GM18861 (cell line): ENCODE measurements around the gene NOL6.
"Not testable (repeated sequence)": the region's sequence is repeated elsewhere in the genome, so short reads cannot be mapped to it uniquely, and the experiment has no call there.

ENCODE experiments used
- ATAC-seq: cut with Tn5 transposase; IDR thresholded peaks from one replicate; pipeline ENCODE4 v1.9.1; 2021; ENCODE audit not compliant: unreplicated experiment

NOL6 gene, protein sequence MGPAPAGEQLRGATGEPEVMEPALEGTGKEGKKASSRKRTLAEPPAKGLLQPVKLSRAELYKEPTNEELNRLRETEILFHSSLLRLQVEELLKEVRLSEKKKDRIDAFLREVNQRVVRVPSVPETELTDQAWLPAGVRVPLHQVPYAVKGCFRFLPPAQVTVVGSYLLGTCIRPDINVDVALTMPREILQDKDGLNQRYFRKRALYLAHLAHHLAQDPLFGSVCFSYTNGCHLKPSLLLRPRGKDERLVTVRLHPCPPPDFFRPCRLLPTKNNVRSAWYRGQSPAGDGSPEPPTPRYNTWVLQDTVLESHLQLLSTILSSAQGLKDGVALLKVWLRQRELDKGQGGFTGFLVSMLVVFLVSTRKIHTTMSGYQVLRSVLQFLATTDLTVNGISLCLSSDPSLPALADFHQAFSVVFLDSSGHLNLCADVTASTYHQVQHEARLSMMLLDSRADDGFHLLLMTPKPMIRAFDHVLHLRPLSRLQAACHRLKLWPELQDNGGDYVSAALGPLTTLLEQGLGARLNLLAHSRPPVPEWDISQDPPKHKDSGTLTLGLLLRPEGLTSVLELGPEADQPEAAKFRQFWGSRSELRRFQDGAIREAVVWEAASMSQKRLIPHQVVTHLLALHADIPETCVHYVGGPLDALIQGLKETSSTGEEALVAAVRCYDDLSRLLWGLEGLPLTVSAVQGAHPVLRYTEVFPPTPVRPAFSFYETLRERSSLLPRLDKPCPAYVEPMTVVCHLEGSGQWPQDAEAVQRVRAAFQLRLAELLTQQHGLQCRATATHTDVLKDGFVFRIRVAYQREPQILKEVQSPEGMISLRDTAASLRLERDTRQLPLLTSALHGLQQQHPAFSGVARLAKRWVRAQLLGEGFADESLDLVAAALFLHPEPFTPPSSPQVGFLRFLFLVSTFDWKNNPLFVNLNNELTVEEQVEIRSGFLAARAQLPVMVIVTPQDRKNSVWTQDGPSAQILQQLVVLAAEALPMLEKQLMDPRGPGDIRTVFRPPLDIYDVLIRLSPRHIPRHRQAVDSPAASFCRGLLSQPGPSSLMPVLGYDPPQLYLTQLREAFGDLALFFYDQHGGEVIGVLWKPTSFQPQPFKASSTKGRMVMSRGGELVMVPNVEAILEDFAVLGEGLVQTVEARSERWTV

DNA sequence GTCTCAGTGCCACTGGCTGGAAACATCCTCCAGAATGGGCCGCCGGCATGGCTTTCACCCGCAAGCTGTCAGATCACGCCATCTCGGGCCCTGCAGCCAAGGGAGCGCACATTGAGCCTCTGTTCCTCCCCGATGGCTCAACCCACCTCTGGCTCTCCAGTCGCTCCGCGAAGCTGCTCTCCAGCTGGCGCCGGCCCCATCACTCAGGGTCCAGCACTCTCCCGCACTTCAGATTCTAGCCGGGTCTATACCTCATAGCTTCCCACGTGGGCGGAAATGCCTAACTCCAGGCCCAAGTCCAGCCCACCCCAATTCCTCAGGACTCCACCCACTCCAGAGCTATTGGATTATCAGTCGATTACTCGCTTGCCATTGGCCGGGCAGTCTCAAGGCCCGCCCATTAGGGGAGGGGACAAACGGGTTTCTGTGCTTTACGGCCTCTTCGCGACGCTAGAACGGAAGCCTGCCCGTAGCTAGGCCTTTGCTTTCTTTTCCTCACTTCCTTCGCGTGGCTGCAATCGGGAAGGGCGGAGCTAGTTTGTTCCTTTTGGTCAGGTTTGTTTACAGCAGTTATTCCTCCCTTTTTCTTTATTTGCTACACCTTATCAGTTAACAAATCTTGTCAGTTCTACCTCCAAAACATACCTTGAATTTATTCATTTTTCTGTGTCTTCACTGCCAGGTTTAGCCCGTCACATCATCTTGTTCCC is at the start of gene NOL6:
Gene NOL6, minus strand, starts transcription at position 282 of the 710 bp plus-strand sequence. Its CDS starts 82 bp downstream, at position 200.
- peak; percentile 96 for ATAC-seq

DNA sequence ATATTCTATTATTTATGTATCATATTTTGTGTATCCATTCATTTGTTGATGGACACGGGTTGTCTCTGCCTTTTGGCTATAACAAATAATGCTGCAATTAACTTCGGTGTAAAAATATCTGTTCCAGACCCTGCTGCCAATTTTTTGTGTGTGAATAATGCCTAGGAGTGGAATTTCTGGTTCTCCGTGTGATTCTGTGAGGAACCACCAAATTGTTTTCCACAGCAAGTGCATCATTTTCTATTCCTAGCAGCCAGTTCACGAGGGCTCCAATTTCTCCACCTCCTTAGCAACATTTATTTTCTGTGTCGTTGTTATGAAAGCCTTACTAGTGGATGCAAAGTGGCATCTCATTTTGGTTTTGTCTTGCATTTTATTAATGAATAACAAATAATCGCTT is 48.1 kb upstream of the NOL6 start:
- ATAC-seq: not testable (repeated sequence)

DNA sequence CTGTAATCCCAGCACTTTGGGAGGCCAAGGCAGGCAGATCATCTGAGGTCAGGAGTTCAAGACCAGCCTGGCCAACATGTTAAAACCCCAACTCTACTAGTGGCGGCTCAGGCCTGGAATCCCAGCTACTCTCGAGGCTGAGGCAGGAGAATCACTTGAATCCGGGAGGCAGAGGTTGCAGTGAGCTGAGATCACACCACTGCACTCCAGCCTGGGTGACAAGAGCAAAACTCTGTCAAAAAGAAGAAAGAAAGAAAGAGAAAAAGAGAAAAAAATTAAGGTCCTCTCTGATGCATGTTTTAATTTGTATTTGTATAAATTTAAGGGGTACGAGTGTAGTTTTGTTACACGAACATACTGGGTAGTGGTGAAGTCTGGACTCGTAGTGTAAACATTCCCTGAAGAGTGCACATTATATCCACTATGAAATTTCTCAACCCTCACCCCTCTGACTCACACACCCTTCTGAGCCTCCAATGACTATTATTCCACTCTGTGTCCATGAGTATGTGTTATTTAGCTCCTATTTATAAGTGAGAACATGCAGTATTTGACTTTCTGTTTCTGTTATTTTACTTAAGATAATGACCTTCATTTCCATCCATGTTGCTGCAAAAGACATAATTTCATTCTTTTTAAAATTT is 44.3 kb upstream of the NOL6 start:
- ATAC-seq: not testable (repeated sequence)

DNA sequence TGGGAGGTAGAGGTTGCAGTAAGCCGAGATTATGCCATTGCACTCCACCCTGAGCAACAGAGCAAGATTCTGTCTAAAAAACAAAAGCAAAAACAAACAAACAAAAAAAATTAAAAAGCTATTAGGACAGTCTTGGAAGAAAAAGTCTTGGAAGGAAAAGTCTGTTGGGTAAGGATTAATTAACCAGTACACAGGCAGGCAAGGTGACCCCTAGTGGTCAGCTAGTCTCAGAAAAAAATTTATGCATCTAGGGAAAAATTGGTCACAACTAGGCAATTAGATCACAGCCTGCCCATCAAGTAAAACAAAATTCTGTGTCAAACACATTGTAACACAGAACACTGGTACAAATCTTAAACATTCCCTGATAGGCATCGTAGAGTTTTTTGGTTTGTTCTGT is 43.6 kb upstream of the NOL6 start:
- ATAC-seq: no peak

DNA sequence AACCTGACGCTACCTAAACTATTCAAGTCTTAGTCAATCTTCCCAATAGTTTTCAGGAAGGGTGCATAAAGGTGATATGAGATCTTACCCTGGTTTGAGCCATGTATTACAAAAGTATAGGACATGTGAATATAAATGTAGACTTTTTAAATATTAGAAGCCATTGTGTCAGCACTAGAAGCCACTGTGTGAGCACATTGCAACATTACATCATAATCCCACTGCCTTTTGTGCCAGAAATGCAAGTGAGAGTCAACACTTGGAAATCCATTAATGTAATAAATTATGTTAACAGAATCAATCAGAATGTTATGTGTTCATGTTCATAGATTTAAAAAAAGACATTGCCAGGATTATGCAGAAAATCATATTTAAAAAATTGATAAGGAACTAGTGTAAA is 42.7 kb upstream of the NOL6 start:
- ATAC-seq: not testable (repeated sequence)

DNA sequence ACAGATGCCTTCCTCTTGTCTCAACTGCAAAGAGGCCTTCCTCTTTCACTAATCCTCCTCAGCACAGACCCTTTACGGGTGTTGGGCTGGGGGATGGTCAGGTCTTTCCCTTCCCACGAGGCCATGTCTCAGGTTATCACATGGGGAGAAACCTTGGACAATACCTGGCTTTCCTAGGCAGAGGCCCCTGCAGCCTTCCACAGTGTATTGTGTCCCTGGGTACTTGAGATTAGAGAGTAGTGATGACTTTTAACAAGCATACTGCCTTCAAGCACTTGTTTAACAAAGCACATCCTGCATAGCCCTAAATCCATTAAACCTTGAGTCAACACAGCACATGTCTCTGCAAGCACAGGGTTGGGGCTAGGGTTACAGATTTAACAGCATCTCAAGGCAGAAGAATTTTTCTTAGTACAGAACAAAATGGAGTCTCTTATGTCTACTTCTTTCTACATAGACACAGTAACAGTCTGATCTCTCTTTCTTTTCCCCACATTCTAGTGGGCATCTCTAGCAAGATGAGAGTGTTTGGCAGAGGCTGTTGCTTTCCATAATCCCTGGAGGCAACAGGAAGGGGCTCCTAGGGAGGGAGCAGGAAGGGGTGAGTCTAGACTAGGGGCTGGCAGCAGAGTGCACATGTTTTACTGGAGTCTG is 41.7 kb upstream of the NOL6 start:
- ATAC-seq: not testable (repeated sequence)

DNA sequence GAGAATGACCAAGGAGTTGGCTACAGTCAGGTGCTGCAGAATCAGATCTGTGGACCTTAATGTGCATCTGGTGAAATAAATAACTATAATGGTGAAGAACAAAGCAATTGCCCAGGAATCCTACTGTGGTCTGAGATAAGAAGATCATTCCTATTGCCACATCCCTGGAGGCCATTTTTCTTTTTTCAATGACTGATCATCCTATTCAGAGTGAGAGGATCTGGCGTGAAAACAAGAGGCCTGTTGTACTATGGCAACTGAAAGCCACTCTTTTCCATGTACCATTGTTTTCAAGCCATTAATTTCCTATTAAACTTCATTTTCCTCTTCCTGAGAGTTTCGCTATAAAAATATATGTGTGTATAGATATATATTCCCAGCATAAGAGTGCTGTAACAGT is 38.8 kb upstream of the NOL6 start:
- not testable (repeated sequence) for ATAC-seq

DNA sequence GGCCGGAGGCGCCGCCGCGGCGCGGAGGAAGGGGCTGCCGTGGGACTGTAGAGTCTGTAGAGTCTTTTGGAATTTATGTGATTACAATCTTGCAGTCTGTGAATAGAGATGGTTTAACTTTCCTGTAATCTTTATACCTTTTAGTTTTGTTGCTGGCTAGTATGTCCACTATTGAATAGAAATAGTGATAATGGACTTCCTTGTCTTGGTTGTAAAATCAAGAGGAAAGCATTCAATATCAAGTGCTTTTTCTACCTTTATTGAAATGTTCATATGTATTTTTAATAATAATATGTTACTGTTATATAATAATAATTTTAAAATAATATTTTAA is 37.4 kb upstream of the NOL6 start:
- ATAC-seq: not testable (repeated sequence)

DNA sequence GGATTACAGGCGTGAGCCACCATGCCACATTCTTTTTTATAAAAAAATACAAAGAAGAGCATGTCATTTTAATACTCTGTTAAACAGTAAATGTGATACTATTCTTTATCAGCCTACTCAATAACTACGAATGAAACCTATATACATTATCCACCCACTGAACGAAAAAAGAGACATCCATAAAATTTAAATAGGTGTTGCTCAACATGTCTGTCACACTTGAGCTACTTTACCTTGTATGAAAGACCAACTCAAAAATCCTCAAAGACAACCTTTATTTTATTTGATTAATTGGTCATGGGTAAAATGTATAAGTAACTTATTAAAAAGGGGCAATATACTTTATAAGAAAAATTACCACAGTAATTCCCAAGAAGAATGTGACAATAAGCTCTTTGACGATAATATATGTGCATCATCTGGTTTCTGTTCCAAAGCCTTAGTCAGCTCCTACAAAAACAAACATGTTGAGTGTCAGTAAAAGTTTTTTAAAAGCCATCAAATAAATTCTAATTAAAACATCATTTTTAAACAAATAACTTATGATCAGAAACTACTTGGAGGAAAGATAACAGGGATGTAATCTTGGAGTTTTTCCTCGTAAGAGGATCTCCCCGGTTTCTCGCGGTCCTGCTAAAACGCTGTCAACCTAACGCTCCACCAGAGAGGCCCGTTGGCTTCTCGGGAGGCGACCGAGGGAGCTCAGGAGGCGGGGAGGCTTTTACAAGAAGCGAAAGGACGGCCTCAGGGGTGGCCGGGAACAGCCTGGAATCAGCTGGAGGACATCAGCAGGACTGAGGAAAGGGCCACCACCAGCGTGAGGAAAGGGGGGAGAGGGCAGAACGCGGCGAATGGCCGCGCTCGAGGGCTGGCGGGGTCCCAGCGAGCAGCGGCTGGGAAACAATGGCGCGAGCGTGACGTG is 36.8 kb upstream of the NOL6 start:
- no peak for ATAC-seq

DNA sequence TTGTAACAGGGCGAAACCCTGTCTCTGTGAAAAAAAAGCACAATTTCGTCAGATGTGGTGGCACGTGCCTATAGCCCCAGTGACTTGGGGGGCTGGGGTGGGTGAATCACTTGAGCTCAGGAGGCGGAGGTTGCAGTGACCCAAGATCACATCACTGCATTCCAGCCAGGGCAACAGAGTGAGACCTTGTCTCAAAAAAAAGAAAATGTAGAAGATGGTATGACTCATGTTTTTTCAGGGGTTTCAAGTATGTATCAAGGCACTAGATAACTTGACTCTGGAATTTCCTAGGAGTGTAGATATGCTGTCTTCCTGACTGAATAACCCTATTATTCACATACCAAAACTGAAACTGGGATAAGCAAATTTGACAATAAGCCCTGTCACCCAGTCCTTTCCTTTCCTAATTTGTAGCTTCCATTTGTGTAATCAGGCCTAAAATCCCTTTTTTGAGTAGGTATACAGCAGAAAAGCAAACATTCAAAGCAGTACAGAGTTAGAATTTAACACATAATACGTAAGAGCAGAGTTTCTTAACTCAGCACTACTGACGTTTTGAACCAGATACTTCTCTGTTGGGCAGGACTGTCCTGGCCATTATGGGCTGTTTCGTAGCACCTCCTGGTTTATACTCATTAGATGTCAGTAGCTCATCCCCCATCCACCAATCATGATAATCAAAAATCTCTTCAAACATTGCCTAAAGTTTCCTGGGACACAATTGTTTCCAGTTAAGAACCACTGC is 33.1 kb upstream of the NOL6 start:
- ATAC-seq: no peak

DNA sequence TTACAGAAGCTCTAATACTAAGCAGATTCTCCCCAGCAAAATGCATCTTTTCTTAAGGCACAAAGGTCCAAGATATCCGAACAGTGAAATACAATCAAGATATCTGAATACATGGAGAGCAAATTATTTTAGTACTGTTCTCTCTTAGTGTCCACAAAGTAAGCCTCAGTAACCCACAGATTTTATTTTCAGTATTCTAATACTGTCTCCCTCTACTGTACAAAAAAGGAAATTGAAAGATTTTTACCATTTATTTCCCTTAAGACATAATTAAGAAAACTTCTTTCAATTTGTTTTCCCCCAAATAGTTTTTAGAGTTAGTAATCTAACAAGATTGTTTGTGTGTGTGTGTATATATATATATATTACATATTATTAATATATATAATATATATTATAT is 24.7 kb upstream of the NOL6 start:
- no peak for ATAC-seq

DNA sequence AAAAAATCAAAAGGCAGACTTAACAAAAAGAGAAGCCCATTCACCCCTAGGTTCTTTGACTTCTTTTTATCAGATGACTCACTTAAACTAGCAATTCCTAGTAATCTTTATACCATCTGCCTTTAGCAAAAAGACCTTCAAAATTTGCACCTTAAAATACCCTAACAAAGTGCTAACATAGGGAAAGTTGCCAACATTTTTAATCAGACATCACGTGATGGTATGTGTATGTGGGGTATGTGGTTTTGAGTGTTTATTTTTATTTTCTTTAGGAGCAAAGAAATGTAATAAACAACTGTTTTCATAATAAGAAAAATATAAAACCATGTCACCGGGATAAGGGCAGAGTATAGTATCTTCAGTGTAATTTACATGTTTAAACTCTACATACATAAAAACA is 20.1 kb upstream of the NOL6 start:
- not testable (repeated sequence) for ATAC-seq

DNA sequence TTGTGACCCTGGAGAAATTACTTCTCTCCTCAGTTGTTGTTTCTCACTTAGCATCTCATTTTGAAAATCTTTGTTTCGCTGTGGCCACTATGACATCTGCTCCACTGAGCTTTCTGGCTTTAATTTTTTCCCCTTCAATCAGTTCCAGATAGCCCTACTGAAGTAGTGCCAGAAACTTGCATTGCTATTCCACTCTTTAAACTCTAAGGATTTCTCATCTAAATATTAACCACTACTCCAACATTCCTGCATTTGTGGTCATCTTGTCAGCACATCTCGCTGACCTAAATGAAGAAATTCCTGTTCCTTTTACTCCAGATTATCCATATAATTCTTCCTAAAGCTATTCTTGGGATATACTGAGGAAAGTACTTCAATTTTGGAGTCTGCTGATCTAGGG is 15.3 kb upstream of the NOL6 start:
- no peak for ATAC-seq

DNA sequence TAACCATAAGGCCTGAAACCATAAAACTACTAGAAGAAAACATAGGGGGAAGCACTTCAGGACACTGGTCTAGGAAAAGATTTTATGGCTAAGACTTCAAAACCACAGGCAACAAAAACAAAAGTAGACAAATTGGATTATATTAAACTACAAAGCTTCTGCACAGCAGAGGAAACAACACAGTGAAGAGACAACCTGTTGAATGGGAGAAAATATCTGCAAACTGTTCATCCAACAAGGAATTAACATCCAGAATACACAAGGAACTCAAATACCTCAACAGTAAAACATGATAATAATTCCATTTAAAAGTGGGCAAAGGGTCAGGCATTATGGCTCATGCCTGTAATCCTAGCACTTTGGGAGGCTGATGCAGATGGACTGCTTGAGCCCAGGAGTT is 11.6 kb upstream of the NOL6 start:
- ATAC-seq: not testable (repeated sequence)

DNA sequence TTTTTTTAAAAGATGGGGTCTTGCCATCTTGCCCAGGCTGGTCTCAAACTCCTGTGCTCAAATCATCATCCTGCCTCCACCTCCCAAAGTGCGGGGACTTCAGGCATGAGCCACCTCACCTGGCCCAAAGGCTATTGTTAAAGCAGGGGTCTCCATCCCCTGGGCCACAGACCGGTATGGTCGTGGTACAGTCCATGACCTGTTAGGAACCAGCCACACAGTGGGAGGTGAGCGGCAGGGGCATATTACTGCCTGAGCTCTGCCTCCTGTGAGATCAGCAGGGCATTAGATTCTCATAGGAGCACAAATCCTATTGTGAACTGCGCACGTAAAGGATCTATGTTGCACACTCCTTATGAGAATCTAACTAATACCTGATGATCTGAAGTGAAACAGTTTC is 7.3 kb upstream of the NOL6 start:
- ATAC-seq: no peak

DNA sequence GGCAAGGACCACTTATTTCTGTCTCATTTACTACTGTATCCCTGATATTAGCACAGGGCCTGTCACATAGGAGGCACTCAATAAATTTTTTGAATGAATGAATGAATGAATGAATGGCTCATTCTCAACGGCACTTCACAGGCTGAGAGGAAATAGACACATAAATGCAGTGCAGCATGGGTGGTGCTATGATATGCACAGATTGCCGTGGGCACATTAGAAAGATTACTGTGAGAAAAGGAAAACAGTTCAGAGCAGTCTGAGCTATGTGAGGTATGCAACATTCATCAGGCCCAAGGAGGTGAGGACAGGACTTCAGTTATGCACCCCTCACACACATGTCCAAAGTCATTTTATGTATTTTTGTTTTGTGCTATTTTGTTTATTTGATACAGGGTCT is 6.4 kb upstream of the NOL6 start:
- no peak for ATAC-seq

DNA sequence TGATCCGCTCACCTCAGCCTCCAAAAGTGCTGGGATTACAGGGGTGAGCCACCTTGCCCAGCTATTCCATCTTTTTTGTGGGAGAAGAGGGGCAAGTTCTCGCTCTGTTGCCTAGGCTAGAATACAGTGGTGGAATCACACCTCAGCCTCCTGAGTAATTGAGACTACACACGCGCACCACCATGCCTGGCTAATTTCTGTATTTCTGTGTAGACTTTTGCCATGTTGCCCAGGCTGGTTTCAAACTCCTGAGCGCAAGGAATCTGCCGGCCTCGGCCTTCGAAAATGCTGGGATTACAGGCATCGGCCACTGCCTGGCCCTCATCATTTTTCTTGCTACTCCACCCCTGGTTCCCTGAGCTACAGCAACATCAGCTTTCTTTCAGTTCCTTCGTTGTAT is 2.8 kb upstream of the NOL6 start:
- no peak for ATAC-seq

DNA sequence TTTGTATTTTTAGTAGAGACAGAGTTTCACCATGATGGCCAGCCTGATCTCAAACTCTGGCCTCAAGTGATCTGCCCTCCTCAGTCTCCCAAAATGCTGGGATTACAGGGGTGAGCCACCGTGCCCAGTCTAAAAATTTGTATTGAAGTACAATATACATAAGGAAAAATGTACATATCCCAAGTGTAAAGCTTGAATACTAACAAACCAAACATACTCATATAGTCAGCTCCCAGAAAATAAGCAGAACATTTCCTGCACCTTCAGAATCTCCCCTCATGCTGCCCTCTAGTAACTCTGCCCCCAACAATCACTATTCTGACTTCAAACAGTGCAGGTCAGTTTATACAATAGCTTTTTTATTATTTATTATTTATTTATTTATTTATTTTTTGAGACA is 1.6 kb upstream of the NOL6 start:
- ATAC-seq: no peak
